ENCODE data around the gene PC.
A peak's percentile ranks its signal among the peaks of the same experiment; 100 is the strongest.

The PC gene

GRCh38 chr11:66864924-66865697 lies 93.1 kb downstream of the PC start:
- DNase-seq: no peak

DNA sequence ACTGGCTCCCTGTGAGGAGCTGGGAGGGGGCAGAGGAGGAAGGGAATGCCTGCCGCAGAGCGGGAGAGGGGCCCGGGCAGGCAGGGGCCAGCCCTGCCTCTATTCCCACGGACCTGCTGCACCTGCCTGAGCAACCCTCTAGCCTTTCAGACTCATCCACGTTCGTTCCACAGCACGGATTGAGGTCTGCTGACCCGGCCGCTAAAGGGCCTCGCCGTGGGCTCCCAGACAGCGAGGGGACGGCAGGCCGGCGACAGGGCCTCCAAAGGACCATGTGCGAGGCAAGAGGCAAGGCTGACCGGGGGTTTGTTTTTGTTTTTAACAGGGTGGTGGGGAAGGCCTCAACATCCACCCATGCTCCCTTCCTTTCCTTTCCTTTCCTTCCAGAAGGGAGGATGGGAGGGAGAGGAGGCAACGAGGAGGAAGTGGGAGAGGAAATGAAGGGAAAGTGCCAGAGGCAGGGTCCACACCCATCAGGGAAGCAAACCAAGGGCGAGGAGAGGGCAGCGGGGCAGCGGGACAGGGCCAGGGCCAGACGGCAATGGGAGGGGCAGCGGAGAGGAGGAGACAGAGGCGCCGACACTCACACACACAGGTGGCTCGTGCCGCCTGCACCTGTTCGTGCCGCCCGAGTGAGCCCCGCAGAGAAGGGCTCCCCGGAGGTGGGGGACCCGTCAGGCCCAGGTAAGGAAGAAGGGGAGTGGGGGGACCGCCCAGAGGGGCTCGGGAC lies 93.8 kb downstream of the PC start:
- DNase-seq: peak; percentile 8

- DNase-seq: no peak
Measured at GRCh38 chr11:66863428-66864125, 94.6 kb downstream of the PC start.

GRCh38 chr11:66862559-66863037 lies 95.6 kb downstream of the PC start:
- DNase-seq: no peak

- no peak for DNase-seq
Measured at GRCh38 chr11:66861774-66862558, 96.2 kb downstream of the PC start.

GRCh38 chr11:66861038-66861773 lies 97.0 kb downstream of the PC start:
- no peak for DNase-seq

- DNase-seq: no peak
Measured at GRCh38 chr11:66860449-66860831, 97.7 kb downstream of the PC start.

DNA sequence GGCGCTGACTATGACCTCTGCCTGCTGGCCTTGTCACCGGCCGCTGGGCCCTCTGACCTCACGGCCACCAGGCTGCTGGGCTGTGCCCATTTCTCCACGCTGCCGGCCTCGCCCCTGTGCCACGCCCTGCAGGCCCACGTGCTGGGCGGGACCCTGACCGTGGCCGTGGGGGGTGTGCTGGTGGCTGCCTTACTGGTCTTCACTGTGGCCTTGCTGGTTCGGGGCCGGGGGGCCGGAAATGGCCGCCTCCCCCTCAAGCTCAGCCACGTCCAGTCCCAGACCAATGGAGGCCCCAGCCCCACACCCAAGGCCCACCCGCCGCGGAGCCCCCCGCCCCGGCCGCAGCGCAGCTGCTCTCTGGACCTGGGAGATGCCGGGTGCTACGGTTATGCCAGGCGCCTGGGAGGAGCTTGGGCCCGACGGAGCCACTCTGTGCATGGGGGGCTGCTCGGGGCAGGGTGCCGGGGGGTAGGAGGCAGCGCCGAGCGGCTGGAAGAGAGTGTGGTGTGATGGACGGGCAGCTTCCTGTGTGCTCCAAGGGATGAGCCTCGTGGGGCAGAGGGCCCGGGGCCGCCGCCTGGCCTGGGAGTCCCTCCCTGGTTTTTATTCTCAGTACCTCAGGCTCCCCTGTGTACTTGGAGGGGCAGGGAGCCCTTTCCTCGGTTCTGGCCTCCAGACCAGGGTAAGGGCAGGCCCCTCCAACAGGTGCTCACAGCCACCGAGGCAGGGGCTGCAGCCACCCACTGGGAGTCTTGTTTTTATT lies 98.3 kb downstream of the PC start:
- DNase-seq: no peak

DNA sequence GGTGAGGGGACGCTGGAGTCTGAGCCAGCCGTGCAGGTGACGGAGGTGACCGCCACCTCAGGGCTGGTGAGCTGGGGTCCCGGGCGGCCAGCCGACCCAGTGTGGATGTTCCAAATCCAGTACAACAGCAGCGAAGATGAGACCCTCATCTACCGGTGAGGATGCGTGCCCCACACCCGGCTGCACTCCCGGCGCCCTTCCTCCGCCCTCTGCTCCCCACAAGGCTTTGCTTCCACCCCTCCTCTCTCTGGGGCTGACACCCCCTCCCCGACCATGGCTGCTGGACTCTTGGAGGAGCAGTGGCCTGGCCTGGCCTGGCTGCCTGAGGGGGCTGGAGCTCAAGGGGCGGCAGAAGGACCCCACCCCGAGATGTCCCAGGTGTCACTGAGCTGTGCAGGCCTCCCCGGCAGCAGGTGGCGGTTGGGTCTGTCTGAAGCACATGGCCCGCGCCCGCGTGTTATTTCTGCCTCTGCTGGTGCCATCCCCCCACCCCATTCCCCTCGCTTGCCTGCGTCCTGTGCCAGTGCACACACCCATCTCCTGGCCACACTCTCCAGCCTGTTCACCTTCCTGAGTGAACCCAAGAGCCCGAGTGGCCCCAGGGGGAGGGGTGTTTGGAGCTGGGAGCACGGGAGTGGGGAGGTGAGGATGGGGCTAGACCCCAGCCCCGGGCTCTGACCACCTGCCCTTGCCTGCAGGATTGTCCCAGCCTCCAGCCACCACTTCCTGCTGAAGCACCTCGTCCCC lies 99.1 kb downstream of the PC start:
- DNase-seq: no peak

GRCh38 chr11:66858186-66858938 lies 99.8 kb downstream of the PC start:
- no peak for DNase-seq

- DNase-seq: no peak
Measured at GRCh38 chr11:66857927-66858185, 100.3 kb downstream of the PC start.

DNA sequence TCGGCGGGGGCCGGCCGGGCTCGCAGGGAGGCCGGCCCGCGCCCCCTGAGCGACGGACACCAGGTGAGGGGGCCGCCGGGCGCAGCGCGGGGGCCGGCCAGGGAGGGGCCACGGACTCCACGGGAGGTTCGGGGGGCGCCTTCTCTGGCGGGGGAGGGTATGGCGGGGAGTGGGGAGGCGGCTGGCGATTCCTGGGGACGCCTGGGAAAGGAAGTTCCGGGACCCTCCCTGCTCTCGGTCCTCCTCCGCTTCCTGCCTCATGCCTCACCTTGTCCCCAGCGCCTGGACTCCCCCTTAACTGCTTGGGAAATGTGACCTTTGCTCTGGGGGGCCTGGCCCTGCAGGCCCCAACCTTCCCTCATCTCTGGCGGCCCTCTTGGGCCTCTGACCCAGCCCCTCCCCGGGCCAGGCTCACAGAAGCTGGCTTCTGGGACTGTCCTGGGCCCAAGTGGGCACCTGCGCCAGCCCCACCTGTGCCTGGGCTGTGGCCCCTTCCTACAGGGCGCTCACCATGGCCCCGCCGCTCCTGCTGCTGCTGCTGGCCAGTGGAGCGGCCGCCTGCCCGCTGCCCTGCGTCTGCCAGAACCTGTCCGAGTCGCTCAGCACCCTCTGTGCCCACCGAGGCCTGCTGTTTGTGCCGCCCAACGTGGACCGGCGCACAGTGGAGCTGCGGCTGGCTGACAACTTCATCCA lies 100.8 kb downstream of the PC start:
- no peak for DNase-seq

GRCh38 chr11:66856496-66857233 lies 101.5 kb downstream of the PC start, which contains the start of gene LRFN4:
TSS of gene LRFN4 (plus strand) at chr11:66857064. CDS start at chr11:66857745, 681 bp downstream.
- peak; percentile 80 for DNase-seq

DNA sequence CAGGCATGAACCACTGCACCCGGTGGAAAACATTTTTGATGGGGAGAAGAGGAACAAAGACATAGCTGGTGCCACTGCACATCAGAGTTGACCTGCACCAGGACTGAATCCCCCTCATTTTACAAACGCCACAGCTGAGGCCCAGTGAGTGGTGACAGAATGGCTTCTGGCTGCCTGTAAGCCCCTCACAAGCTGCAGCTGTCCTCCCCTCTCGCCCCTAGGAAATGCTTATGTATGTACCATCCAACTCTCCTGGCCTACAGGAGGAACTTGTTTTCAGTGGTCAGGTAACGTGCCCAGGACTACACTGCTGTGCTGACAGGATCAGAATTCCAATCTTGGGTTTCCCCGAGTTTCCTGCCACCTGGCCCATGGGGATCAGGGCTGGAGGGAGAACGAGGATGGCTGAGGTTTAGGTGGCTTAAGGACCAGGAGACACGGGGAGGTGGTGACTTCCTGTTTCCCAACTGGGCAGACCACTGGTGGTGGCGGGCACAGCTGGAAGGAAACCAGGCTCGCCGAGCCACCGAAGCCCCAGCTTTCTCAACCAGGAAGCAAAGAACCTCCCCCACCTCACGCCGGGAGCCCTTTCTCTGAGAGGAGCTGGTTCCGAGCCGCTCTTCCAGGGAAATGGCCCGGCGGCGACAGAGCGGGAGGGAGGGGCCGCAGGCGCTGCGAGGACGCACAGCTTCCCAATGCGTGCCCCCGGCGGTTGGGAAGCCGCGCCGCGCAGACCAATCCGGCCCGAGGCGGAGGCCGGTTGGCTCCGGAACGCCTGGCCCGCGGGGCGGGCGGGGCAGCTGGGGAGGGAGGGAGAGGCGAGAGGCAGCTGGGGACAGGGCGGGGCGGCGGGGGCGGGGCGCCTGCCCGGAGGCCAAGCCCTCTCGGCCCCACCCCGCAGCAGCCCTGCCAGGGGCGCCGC lies 102.3 kb downstream of the PC start:
- peak; percentile 88 for DNase-seq

- no peak for DNase-seq
Measured at GRCh38 chr11:66854729-66855211, 103.4 kb downstream of the PC start.

- no peak for DNase-seq
Measured at GRCh38 chr11:66854231-66854661, 103.9 kb downstream of the PC start.
